Measurements from ENCODE around the gene PTPRK. TPM values are rescaled to one million over a fixed set of nuclear protein-coding genes. Genes with fewer than 3 reads are reported as not detected.

The PTPRK gene
- total and polyA plus RNA-seq, 2 of the 13 experiments (the other 11 are each of a cell fraction or from before 2014, with no cell fraction given) = 43.6 to 98.3 TPM

DNA sequence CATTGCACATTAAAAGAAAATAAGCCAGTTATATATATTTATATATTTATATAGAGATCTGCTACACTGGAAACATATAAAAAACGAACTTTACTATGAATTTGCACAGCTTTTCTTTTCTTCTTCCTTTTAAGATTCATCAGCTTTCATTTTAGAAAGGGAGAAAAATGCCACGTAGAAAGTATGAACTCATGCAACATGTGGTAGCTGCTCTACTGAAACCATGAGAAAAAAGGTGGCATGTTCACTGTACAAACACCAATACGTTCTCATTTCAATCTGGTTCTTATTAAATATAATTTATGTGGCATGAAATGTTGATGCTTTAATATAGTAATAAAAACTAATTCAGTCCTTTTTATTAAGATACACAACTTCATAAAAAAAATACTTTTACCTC, 550.7 kb downstream of the PTPRK start (continued):
- TF ChIP-seq ZBTB7B (CRISPR knock-in tag; IDR thresholded peaks at IDR 0.05) = no peak
- TF ChIP-seq, protein P1, sequence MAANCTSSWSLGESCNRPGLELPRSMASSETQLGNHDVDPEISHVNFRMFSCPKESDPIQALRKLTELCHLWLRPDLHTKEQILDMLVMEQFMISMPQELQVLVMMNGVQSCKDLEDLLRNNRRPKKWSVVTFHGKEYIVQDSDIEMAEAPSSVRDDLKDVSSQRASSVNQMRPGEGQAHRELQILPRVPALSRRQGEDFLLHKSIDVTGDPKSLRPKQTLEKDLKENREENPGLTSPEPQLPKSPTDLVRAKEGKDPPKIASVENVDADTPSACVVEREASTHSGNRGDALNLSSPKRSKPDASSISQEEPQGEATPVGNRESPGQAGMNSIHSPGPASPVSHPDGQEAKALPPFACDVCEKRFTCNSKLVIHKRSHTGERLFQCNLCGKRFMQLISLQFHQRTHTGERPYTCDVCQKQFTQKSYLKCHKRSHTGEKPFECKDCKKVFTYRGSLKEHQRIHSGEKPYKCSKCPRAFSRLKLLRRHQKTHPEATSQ (CRISPR knock-in tag; IDR thresholded peaks at IDR 0.05; ENCODE audit: borderline replicate concordance) = no peak
- no peak for TF ChIP-seq POLR2G (IDR thresholded peaks at IDR 0.05; ENCODE audit: low read depth, low read length)
- TF ChIP-seq, protein P2, sequence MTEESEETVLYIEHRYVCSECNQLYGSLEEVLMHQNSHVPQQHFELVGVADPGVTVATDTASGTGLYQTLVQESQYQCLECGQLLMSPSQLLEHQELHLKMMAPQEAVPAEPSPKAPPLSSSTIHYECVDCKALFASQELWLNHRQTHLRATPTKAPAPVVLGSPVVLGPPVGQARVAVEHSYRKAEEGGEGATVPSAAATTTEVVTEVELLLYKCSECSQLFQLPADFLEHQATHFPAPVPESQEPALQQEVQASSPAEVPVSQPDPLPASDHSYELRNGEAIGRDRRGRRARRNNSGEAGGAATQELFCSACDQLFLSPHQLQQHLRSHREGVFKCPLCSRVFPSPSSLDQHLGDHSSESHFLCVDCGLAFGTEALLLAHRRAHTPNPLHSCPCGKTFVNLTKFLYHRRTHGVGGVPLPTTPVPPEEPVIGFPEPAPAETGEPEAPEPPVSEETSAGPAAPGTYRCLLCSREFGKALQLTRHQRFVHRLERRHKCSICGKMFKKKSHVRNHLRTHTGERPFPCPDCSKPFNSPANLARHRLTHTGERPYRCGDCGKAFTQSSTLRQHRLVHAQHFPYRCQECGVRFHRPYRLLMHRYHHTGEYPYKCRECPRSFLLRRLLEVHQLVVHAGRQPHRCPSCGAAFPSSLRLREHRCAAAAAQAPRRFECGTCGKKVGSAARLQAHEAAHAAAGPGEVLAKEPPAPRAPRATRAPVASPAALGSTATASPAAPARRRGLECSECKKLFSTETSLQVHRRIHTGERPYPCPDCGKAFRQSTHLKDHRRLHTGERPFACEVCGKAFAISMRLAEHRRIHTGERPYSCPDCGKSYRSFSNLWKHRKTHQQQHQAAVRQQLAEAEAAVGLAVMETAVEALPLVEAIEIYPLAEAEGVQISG (CRISPR knock-in tag; IDR thresholded peaks at IDR 0.05) = no peak

DNA sequence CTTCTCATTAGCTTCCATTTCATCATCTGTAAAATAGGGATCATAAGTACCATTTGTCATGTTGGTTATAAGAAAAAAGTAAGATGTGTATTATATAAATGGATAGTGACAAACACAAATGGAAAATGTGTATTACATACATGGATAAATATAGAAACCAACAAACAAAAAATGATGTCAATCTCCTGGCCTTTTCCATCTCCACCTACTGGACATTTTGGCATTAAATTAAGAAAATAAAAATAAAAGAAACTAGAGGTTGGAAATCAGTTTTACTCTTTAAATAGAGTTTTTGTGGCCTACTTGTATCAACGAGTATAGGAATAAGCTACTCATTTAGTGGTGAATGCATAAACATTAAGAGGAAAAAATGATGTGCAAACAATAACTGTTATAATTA, 552.0 kb downstream of the PTPRK start:
- intact Hi-C loops (cut with micrococcal nuclease; ENCODE audit: unreplicated experiment) (no loop called here), in situ Hi-C loops (cut with HindIII; ENCODE audit: extremely low pct_ligation_motif_present, low pct_unique_long_range_greater_than_20kb) (no loop called here)
- ATAC-seq (no peak), FAIRE-seq (no peak), DNase-seq (ENCODE audit: low spot score) (no peak)
- no peak overlapping the region for H3K27ac ChIP-seq (ENCODE audit: extremely low read length, insufficient read depth, low read length)
- CTCF ChIA-PET (ENCODE audit: low intra/inter-chr PET ratio, low total read pairs) = no interaction called here
- H3K27me3 ChIP-seq (ENCODE audit: control insufficient read depth in 1 of 2, insufficient read depth in 2 of 2, low read length in 2 of 2) = no peaks in the 10 kb centered on the region
- H3K9me3 ChIP-seq (ENCODE audit: low read length) = no peaks in the 10 kb centered on the region
- no peak for TF ChIP-seq MIER3 (CRISPR knock-in tag; IDR thresholded peaks at IDR 0.05; ENCODE audit: borderline replicate concordance)
- H3K4me2 ChIP-seq (ENCODE audit: low read depth, low read length) = no peak overlapping the region
- WGBS (ENCODE audit: low lambda C conversion rate) = 95% methylated on average over 1 of the region's 1 CpG
- H2AFZ ChIP-seq (ENCODE audit: low read length) = no peak overlapping the region
- POLR2A ChIA-PET = no interaction called here
- H3K36me3 ChIP-seq (replicated peaks in 1 of 2; ENCODE audit: control insufficient read depth in 1 of 2, insufficient read depth in 2 of 2, low read length in 2 of 2) = peaks cover 4 to 23% of the 10 kb centered on the region in 2 experiments; a peak in 4 of 5 replicates
- H3K9ac ChIP-seq (ENCODE audit: insufficient read depth, low read depth, low read length) = no peak overlapping the region
- H3K4me3 ChIP-seq (replicated peaks in 1 of 3; ENCODE audit: insufficient read depth in 1 of 3, low read depth in 2 of 3, low read length in 3 of 3) = no peak overlapping the region
- no TSS peak for BruUV-seq (replicated peaks)
- no peaks in the 10 kb centered on the region for H3K79me2 ChIP-seq (ENCODE audit: insufficient read depth, low read length)
- no peaks in the 10 kb centered on the region for H4K20me1 ChIP-seq (ENCODE audit: insufficient read depth, low read length)
- H3K4me1 ChIP-seq (ENCODE audit: insufficient read depth, low read length) = no peaks in the 10 kb centered on the region

All from HepG2 (cell line).